GM12874 (cell line): Measurements from ENCODE around the gene IRX4.

Source experiments
- TF ChIP-seq, protein P1 (sequence below): IDR thresholded peaks from 2 replicates; pipeline ENCODE4 v1.5.1; 2011; ENCODE audit warnings: low read depth, mild to moderate bottlenecking, control low read depth, low read length, moderate library complexity; ENCODE audit not compliant: insufficient read depth

Gene IRX4

DNA sequence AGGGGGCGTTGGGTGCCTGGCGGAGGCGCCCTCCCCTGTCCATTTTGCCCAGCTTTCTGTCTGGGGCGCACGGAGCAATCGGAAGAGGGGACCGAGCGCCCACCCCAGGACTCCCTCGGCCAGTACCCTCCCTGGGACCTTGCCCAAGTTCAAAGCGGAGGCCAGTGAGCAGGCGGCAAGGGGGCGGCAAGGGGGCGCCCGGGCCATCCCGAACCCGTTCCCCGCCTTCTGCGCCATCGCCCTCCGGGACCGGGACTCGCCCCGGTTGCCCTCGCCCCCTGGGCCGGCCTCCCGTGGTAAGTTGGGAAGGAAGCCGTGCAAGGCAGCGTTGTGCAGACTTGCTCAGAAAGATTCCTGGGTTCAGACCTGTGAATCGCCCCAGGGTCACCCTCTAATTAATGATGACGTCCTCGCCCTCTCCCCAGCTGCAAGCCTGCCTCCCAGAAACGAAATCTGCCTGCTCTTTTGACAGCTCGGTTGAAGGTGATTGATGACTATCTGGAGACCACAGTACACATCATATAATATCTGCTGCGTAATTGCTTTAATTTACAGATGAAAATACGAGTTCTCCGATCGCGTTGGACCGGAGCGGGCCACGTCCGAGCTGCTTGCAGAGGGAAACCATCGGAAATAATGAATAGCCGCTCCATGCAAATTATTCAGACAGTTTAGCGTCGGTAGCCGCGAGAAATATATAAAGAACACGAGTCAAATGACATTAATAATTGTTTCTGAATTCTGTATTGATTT lies 1.4 kb upstream of the IRX4 start:
- TF ChIP-seq, protein P1, sequence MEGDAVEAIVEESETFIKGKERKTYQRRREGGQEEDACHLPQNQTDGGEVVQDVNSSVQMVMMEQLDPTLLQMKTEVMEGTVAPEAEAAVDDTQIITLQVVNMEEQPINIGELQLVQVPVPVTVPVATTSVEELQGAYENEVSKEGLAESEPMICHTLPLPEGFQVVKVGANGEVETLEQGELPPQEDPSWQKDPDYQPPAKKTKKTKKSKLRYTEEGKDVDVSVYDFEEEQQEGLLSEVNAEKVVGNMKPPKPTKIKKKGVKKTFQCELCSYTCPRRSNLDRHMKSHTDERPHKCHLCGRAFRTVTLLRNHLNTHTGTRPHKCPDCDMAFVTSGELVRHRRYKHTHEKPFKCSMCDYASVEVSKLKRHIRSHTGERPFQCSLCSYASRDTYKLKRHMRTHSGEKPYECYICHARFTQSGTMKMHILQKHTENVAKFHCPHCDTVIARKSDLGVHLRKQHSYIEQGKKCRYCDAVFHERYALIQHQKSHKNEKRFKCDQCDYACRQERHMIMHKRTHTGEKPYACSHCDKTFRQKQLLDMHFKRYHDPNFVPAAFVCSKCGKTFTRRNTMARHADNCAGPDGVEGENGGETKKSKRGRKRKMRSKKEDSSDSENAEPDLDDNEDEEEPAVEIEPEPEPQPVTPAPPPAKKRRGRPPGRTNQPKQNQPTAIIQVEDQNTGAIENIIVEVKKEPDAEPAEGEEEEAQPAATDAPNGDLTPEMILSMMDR, result no peak

DNA sequence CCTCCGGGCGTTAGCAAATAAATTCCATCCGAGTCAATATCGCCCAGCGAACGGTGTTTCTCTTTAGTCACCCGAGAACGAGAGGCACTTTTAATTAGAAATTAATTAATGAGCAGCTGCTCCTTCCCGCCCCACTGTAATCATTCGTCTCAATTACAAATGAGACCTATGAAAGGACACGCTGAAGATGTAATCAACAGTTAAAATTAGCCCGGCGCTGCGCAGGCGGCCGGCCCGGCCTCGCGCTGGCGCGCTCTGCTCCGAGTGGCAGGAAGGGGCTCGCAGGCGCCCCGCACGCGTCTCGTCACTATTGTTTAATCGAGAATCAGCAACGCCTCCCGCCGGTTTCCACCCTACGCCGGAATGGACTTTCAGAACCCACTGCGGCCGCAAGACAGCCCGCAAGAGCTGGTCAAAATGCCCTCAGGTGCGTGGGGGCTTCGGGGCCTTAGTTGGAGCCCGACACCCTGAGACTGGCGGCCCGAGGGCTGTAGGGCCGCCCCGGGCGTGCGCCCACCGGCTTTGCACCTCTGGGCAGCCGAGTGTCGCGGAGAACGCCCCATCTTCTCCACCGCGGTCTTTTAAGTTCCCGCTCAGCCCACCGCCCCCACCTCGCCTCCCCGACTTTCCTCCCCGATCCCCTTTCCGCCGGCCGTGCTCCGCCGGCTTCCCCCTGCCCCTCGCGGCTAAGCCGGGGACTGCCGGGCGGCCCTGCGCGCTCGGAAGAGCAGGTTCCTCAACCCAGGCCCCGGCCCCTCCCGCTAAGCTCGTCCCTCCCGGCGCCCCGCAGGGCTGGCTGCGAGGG lies 597 bp upstream of the IRX4 start:
- TF ChIP-seq, protein P1, result 0 out of 2 replicates have a peak, but pooled peaks have one; percentile 15

DNA sequence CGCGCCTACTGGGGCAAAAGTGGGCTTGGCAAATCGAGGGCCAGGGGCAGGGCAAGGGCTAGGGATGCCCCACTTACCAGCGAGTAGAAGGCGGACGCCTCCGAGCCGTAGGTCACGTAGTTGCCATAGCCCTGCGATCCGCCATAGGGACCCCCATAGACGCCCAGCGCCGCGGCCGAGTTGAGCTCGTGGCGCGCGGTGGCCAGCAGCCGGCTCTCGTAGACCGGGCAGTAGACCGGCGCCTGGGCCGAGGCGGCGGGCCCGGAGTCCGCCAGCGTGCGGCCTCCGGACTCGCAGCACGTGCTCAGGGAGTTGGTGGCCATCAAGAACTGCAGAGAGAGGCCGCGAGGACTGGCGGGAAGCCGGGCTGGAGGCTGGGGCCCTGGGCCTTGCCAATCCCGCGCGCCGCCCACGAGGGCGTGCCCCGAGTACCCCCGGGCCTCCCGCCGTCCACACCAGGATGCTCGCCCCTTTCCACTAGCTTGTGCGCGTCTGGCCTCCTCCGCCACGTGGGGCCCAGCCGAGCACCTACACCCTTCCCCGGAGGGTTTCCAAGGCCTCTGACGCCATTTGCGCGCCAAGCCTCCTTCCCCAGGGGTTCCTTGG lies 891 bp downstream of the IRX4 start:
- TF ChIP-seq, protein P1, result no peak

DNA sequence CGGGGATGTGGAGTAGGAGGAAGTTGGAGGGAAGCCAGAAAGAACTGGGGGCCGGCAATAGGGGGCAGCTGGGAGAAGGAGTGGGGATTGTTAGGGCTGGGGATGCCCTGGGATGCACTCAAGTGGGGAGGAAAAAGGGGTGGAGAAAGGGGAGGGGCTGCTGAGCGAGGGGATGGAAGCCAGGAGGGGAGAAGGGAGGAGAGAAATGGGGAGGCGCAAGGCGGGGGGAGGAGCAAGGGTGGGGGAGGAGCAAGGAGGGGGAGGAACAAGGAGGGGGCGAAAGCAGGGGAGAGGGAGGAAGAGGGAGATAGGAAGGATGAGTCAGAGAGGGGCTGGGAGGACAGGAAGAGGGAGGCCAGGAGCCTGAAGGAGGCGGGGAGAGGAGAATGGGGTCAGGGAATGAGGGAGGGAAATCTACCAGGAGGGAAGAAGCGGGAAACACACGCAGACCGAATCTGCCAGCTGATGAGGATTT lies 1.6 kb downstream of the IRX4 start:
- TF ChIP-seq, protein P1, result no peak

DNA sequence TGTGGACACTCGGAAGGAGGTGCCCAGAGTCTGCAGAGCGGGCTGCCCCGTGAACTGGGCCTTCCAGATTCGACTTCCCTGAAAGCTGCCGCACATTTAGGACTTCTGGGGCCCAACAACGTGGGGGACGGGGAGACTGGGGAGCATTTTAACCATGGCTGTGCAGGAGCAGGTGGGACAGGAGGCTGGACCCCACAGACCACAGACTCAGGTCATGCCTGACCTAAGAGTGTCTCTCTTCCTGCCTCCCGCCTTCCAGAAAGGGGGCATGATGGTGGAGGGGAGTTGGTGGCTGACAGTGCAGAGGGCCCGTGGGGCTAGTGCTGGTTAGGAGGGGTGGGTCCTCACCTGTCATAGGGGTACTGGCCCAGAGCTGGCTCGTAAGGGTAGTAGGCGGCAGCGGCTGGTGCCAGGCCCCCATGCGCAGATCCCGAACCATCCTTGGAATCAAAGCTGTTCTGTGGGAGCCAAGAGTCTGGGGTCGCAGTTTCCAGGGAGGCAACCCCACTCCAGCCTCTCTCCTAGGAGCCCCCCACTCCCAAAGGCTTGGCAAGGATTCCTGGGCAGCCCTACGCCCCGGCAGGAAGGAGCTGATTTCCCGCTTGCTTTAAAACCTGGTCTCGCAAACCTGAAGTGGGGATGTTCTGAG lies 2.2 kb downstream of the IRX4 start:
- TF ChIP-seq, protein P1, result no peak

DNA sequence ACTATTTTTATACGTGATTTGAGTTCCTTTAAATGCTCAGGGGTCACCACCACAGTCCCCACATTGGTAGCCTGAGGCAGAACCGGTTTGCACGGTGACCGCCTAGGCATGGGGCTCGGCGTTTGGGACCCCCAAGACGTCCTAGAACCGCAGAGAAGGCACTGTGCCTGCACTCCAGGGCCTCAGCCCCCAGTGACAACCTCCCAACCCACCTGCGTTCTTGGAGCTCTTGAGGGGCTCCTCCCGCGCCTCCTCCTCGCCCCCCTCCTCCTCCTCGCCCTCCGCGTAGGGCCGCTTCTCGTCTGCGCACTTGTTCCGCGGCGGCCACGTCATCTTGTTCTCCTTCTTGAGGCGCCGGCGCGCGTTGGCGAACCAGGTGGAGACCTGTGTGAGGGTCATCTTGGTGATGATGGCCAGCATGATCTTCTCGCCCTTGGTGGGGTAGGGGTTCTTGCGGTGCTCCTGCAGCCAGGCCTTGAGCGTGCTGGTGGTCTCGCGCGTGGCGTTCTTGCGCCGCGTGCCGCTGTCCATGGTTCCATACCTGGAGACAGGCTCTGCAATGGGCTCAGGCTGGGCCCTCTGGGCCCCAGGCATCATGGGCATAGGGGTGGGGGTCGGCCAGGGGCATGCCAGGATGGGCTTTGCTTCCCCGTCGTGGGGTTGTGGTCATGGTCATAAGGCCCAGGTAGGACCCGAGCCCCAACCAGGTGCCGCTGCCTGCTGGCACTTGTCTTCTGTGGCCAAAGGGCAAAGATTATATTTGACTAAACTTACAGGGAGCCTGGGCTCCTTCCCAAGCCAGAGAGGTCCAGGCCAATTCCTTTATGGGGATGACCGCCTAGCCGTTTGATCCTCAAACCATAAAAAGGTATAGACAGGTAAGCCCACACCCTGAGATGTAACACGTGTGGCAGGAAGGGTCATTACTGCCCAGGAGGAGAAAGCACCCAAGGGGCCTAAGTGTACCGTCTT lies 3.1 kb downstream of the IRX4 start:
- TF ChIP-seq, protein P1, result no peak
